KBM-7 (cell line): ENCODE results near the gene VAC14.

ENCODE experiments used
- DNase-seq: peaks from one replicate; pipeline ENCODE4 v3.0.0-alpha.2; 2015
- in situ Hi-C: fragments of 300-500 bp; cut with MboI; formaldehyde crosslinking; loops from 2 replicates; pipeline ENCODE4 v1.14.3; 2020; ENCODE audit warnings: low sequenced_read_pairs, low pct_unique_long_range_greater_than_20kb, mixed read lengths

Gene VAC14

GRCh38 chr16:70714581-70715054, 86.3 kb downstream of the VAC14 start:
- in situ Hi-C loops, result no loop called here
- DNase-seq, result no peak

GRCh38 chr16:70713824-70714223, 87.1 kb downstream of the VAC14 start:
- no peak for DNase-seq

GRCh38 chr16:70713342-70713741, 87.6 kb downstream of the VAC14 start:
- in situ Hi-C loops, result no loop called here
- DNase-seq, result no peak

More at GRCh38 chr16:70713824-70714223, 87.1 kb downstream of the VAC14 start:
- in situ Hi-C loops, result no loop called here

GRCh38 chr16:70712942-70713341, 88.0 kb downstream of the VAC14 start:
- in situ Hi-C loops, result no loop called here
- DNase-seq, result no peak

GRCh38 chr16:70712359-70712758, 88.6 kb downstream of the VAC14 start:
- in situ Hi-C loops, result no loop called here
- DNase-seq, result no peak

- in situ Hi-C loops, result no loop called here
- DNase-seq, result no peak
Observed at GRCh38 chr16:70711211-70712031, 89.5 kb downstream of the VAC14 start.

- no peak for DNase-seq
- in situ Hi-C loops, result no loop called here
Observed at GRCh38 chr16:70710422-70711210, 90.3 kb downstream of the VAC14 start.

GRCh38 chr16:70709942-70710341, 91.0 kb downstream of the VAC14 start:
- no peak for DNase-seq
- in situ Hi-C loops, result no loop called here

GRCh38 chr16:70709457-70709856, 91.5 kb downstream of the VAC14 start:
- DNase-seq, result no peak
- in situ Hi-C loops, result no loop called here

- no peak for DNase-seq
- in situ Hi-C loops, result no loop called here
Observed at GRCh38 chr16:70708366-70709246, 92.4 kb downstream of the VAC14 start.

GRCh38 chr16:70706948-70707465, 94.0 kb downstream of the VAC14 start:
- no peak for DNase-seq
- in situ Hi-C loops, result no loop called here

- DNase-seq, result no peak
- in situ Hi-C loops, result no loop called here
Observed at GRCh38 chr16:70705056-70705455, 95.9 kb downstream of the VAC14 start.

- no peak for DNase-seq
Observed at GRCh38 chr16:70704586-70704985, 96.4 kb downstream of the VAC14 start.

GRCh38 chr16:70703835-70704381, 97.0 kb downstream of the VAC14 start:
- no peak for DNase-seq
- in situ Hi-C loops, result no loop called here

More at GRCh38 chr16:70704586-70704985, 96.4 kb downstream of the VAC14 start:
- in situ Hi-C loops, result no loop called here

- in situ Hi-C loops, result no loop called here
- no peak for DNase-seq
Observed at GRCh38 chr16:70703041-70703834, 97.7 kb downstream of the VAC14 start.

- no peak for DNase-seq
- in situ Hi-C loops, result no loop called here
Observed at GRCh38 chr16:70702624-70703023, 98.3 kb downstream of the VAC14 start.

GRCh38 chr16:70701998-70702397, 99.0 kb downstream of the VAC14 start:
- DNase-seq, result no peak
- in situ Hi-C loops, result no loop called here

- in situ Hi-C loops, result no loop called here
- no peak for DNase-seq
Observed at GRCh38 chr16:70701596-70701995, 99.4 kb downstream of the VAC14 start.
